GM12892 (cell line): ENCODE measurements around the gene CST11.

Experiments
- POLR2AphosphoS5 ChIP-seq: IDR thresholded peaks from 2 replicates; pipeline ENCODE4 v1.6.1; 2011; ENCODE audit warnings: low read depth, low read length, control low read depth
- TAF1 ChIP-seq: IDR thresholded peaks from 2 replicates; pipeline ENCODE4 v1.6.1; 2011; ENCODE audit warnings: low read depth, mild to moderate bottlenecking, control low read depth, low read length, borderline replicate concordance

- TF ChIP-seq POLR2AphosphoS5 (no peak), TAF1 (no peak)
Observed at GRCh38 chr20:23449421-23449820, 3.3 kb downstream of the CST11 start.
